HL-60 (cell line): Measurements from ENCODE around the gene ANO10.

Experiments used
- DNase-seq, 2 experiments: peaks; one replicate each; pipeline ENCODE4 v3.0.0-alpha.2; 2010 to 2020; ENCODE audit warnings: low read depth in 1 of 2, low spot score in 1 of 2
- H3K27ac ChIP-seq: fragments of 250-450 bp; sonication (Bioruptor Pico); replicated peaks from 2 replicates; pipeline ENCODE4 v1.5.1; 2020; ENCODE audit warnings: mild to moderate bottlenecking, moderate library complexity
- H3K27me3 ChIP-seq: fragments of 250-450 bp; sonication (Bioruptor Pico); 2 replicates; pipeline ENCODE4 v1.5.1; 2021; ENCODE audit warnings: mild to moderate bottlenecking, moderate library complexity; ENCODE audit not compliant: insufficient read depth, poor library complexity, severe bottlenecking
- H3K4me3 ChIP-seq: replicated peaks from 2 replicates; pipeline ENCODE4 v1.5.1; 2011; ENCODE audit warnings: mild to moderate bottlenecking, control low read depth, low read length; ENCODE audit not compliant: insufficient read depth
- GABPA ChIP-seq: IDR thresholded peaks from 2 replicates; pipeline ENCODE4 v1.6.1; 2012; ENCODE audit warnings: low read depth
- POLR2AphosphoS5 ChIP-seq: IDR thresholded peaks from 2 replicates; pipeline ENCODE4 v1.6.1; 2012; ENCODE audit warnings: low read depth
- SPI1 ChIP-seq: IDR thresholded peaks from 2 replicates; pipeline ENCODE4 v1.6.1; 2012; ENCODE audit warnings: low read depth, mild to moderate bottlenecking, borderline replicate concordance
- TF ChIP-seq, protein P1 (sequence below): IDR thresholded peaks from 2 replicates; pipeline ENCODE4 v1.6.1; 2012; ENCODE audit warnings: low read depth; ENCODE audit not compliant: insufficient replicate concordance
- TF ChIP-seq, protein P2 (sequence below): IDR thresholded peaks from one replicate; pipeline ENCODE4 v1.5.1; 2011; ENCODE audit warnings: low read length, control low read depth, inconsistent platforms; ENCODE audit not compliant: insufficient read depth

ANO10 gene

DNA sequence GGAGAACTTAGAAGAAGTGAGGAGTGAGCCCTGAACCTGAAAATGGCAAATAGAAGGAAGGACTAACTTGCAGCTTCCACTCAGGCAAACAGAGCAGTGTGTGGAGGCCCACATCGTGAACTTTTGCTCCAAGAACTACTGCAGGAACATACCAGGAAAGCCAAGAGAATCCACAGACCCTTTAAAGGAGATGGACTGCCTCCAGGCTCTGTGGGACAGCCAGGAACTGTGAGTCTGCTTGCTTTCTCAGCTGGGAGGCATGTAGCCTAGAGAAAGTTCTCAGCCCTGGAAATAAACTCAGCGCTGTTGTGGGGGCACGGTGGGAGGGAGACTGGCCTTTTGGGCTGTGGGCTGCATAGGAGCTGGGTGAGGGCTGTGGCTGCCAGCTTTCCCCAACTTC, 242.5 kb downstream of the ANO10 start:
- Histone ChIP-seq H3K4me3 (no peak overlapping the region), H3K27me3 (no peaks in the 10 kb centered on the region), H3K27ac (no peak overlapping the region)
- TF ChIP-seq GABPA (no peak), POLR2AphosphoS5 (no peak), SPI1 (no peak)
- TF ChIP-seq, protein P1, sequence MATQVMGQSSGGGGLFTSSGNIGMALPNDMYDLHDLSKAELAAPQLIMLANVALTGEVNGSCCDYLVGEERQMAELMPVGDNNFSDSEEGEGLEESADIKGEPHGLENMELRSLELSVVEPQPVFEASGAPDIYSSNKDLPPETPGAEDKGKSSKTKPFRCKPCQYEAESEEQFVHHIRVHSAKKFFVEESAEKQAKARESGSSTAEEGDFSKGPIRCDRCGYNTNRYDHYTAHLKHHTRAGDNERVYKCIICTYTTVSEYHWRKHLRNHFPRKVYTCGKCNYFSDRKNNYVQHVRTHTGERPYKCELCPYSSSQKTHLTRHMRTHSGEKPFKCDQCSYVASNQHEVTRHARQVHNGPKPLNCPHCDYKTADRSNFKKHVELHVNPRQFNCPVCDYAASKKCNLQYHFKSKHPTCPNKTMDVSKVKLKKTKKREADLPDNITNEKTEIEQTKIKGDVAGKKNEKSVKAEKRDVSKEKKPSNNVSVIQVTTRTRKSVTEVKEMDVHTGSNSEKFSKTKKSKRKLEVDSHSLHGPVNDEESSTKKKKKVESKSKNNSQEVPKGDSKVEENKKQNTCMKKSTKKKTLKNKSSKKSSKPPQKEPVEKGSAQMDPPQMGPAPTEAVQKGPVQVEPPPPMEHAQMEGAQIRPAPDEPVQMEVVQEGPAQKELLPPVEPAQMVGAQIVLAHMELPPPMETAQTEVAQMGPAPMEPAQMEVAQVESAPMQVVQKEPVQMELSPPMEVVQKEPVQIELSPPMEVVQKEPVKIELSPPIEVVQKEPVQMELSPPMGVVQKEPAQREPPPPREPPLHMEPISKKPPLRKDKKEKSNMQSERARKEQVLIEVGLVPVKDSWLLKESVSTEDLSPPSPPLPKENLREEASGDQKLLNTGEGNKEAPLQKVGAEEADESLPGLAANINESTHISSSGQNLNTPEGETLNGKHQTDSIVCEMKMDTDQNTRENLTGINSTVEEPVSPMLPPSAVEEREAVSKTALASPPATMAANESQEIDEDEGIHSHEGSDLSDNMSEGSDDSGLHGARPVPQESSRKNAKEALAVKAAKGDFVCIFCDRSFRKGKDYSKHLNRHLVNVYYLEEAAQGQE = no peak
- TF ChIP-seq, protein P2, sequence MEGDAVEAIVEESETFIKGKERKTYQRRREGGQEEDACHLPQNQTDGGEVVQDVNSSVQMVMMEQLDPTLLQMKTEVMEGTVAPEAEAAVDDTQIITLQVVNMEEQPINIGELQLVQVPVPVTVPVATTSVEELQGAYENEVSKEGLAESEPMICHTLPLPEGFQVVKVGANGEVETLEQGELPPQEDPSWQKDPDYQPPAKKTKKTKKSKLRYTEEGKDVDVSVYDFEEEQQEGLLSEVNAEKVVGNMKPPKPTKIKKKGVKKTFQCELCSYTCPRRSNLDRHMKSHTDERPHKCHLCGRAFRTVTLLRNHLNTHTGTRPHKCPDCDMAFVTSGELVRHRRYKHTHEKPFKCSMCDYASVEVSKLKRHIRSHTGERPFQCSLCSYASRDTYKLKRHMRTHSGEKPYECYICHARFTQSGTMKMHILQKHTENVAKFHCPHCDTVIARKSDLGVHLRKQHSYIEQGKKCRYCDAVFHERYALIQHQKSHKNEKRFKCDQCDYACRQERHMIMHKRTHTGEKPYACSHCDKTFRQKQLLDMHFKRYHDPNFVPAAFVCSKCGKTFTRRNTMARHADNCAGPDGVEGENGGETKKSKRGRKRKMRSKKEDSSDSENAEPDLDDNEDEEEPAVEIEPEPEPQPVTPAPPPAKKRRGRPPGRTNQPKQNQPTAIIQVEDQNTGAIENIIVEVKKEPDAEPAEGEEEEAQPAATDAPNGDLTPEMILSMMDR = no peak
- DNase-seq = no peak

DNA sequence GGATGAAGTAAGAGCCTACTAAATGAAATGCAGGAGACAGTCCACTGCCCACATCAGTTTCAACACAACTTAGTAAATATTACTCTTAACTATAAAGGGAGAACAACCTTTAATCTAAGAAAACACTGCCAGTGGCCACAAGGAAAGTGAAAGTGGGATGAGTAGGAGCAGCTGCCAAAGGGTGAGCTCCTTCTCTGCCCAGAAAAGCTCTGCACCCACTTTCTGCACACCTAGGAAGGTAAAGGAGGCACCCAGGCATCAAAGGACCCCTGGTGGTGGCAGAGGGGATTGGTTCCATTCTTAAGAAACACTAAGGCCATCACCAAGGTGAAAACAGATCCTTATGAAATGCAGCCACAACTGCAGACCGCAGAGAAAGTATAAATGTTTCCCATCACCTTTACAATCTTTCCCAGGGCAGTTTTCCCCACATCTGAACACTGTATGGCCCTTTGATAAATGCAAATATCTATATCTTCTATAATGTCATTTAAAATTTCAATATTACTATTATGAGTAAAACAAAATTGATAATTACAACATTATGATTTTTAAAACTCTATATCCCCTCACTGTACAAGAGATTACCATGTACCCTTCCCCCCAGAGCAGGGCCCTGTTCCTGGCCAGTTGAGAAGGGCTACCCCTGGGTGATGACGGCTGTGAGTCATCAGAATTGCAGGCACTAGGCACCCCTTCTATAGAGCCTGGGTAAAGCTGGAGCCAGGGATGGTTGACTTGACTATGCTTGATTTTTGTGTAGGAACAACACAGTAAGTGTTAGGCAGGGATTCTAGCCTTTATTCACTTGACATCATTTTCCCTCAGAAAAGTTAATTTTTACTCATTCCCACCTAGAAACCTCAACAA, 243.5 kb downstream of the ANO10 start:
- peak in 1 of 2 experiments; percentile 60 for DNase-seq
- TF ChIP-seq, protein P2 = peak; percentile 52
- no peak for TF ChIP-seq POLR2AphosphoS5
- no peak for TF ChIP-seq GABPA
- no peak overlapping the region for H3K27ac ChIP-seq
- no peaks in the 10 kb centered on the region for H3K27me3 ChIP-seq
- H3K4me3 ChIP-seq = no peak overlapping the region

DNA sequence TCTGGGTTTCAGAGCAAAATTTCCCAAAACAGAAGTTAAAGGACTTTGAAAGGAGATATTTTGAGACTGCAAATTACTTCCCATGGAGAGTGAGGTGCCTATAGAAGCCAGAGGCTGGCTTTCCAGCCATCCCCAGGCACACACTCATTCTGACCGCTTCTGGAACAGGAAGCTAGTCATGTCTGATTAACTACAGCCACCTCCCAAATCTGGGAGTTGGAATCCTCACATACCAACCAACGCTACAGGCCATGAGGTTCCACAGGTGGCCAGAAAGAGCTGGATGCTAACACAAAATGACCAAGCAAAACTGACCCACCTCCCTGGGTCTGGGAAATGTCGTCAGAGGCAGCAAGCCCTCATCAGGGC, 248.3 kb downstream of the ANO10 start:
- TF ChIP-seq, protein P2 = no peak
- TF ChIP-seq POLR2AphosphoS5 = no peak
- TF ChIP-seq, protein P1 = no peak
- no peak for TF ChIP-seq GABPA
- TF ChIP-seq SPI1 = no peak
- no peaks in the 10 kb centered on the region for H3K27me3 ChIP-seq
- DNase-seq = no peak
- no peak overlapping the region for H3K27ac ChIP-seq
- no peak overlapping the region for H3K4me3 ChIP-seq
